ENCODE data around the gene DHRS3. TPM values are rescaled to one million over a fixed set of nuclear protein-coding genes. Genes with fewer than 3 reads are reported as not detected.

The DHRS3 gene
- total RNA-seq, 1 experiment from 2014 or later, result 54.5 TPM

DNA sequence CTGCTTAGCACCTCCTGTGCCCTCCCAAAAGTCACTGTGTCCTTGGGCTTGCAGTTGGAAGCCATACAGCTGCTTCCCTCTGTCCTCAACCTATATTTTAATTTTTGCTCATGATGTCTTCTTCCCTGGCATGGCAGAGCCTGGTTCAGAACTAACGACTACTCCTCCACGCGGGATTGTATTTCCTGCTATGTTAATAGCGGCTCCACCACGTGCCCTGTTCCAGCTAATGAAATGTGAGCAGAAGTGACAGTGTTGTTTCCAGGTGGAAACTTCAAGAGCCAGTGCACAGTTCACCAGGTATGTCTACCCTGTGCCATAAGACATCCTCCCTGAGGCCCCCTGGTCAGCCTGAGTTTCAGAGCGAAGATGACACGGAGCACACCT lies 52.1 kb downstream of the DHRS3 start:
- H3K4me2 ChIP-seq (ENCODE audit: insufficient read depth, insufficient read length, low read length), result no peak overlapping the region
- H3K56ac ChIP-seq (ENCODE audit: insufficient read length, low read depth, low read length), result no peak overlapping the region
- H3K4ac ChIP-seq (ENCODE audit: low read depth, low read length), result no peak overlapping the region
- no peaks in the 10 kb centered on the region for H3K79me2 ChIP-seq (ENCODE audit: insufficient read depth, low read length)
- WGBS (ENCODE audit: extremely low coverage, insufficient read length, low lambda C conversion rate), result no CpG with 5 or more reads among the region's 7 CpGs
- no peaks in the 10 kb centered on the region for H3K79me1 ChIP-seq (ENCODE audit: insufficient read depth, low read depth, low read length, poor library complexity, severe bottlenecking)
- H3K18ac ChIP-seq (ENCODE audit: insufficient read length, low read depth, low read length), result no peak overlapping the region
- H3K14ac ChIP-seq (ENCODE audit: insufficient read depth, low read length), result no peak overlapping the region
- no peak overlapping the region for H2BK15ac ChIP-seq (ENCODE audit: low read depth, low read length)
- no peak overlapping the region for H3K27ac Mint-ChIP-seq
- no peak overlapping the region for H2BK5ac ChIP-seq (ENCODE audit: insufficient read length, low read length)
- H4K5ac ChIP-seq (ENCODE audit: insufficient read length, low read depth, low read length), result no peak overlapping the region
- H4K8ac ChIP-seq (replicated peaks; ENCODE audit: insufficient read length, low read depth, low read length), result no peak overlapping the region
- TF ChIP-seq, protein P1, sequence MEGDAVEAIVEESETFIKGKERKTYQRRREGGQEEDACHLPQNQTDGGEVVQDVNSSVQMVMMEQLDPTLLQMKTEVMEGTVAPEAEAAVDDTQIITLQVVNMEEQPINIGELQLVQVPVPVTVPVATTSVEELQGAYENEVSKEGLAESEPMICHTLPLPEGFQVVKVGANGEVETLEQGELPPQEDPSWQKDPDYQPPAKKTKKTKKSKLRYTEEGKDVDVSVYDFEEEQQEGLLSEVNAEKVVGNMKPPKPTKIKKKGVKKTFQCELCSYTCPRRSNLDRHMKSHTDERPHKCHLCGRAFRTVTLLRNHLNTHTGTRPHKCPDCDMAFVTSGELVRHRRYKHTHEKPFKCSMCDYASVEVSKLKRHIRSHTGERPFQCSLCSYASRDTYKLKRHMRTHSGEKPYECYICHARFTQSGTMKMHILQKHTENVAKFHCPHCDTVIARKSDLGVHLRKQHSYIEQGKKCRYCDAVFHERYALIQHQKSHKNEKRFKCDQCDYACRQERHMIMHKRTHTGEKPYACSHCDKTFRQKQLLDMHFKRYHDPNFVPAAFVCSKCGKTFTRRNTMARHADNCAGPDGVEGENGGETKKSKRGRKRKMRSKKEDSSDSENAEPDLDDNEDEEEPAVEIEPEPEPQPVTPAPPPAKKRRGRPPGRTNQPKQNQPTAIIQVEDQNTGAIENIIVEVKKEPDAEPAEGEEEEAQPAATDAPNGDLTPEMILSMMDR (conservative IDR thresholded peaks at IDR 0.05), result no peak
- no peak overlapping the region for H3K9ac ChIP-seq (ENCODE audit: extremely low read depth, insufficient read length, low read length)
- H2BK20ac ChIP-seq (ENCODE audit: low read depth, low read length, poor library complexity, severe bottlenecking), result no peak overlapping the region
- H2BK12ac ChIP-seq (ENCODE audit: insufficient read length, low read depth, low read length), result no peak overlapping the region
- H2AK5ac ChIP-seq (ENCODE audit: insufficient read length, low read length), result no peak overlapping the region
- no peaks in the 10 kb centered on the region for H4K20me1 ChIP-seq (ENCODE audit: control insufficient read depth, insufficient read depth, insufficient read length)
- H3K27me3 Mint-ChIP-seq (ENCODE audit: low read depth), result peaks cover 6% of the 10 kb centered on the region; the same call in 1 of the 2 replicates
- H4K91ac ChIP-seq (ENCODE audit: insufficient read length, low read depth, low read length), result no peak overlapping the region
- H3K27ac ChIP-seq (ENCODE audit: insufficient read length, low read depth, low read length), result no peak overlapping the region
- H3K36me3 Mint-ChIP-seq (ENCODE audit: insufficient read depth in 1 of 3, low read depth in 3 of 3), result peaks cover 11 to 51% (median 42%) of the 10 kb centered on the region in 3 experiments; a peak in 6 of 7 replicates
- H2BK120ac ChIP-seq (ENCODE audit: low read depth, low read length, poor library complexity, severe bottlenecking), result no peak overlapping the region
- H3K23me2 ChIP-seq (ENCODE audit: insufficient read length, low read depth, low read length, poor library complexity, severe bottlenecking), result no peaks in the 10 kb centered on the region
- no peak for DNase-seq
- no peaks in the 10 kb centered on the region for H3K9me3 ChIP-seq (ENCODE audit: control insufficient read depth, low read depth, low read length)
- no peak overlapping the region for H3K4me3 Mint-ChIP-seq
- no peak overlapping the region for H3K23ac ChIP-seq (ENCODE audit: insufficient read length, low read depth, low read length)
- H3K9me3 Mint-ChIP-seq, result peaks cover 20 to 24% of the 10 kb centered on the region in 2 experiments
- no peaks in the 10 kb centered on the region for H3K27me3 ChIP-seq (ENCODE audit: insufficient read depth, low read length)
- H3K4me1 Mint-ChIP-seq, result no peaks in the 10 kb centered on the region
- H3T11ph ChIP-seq (ENCODE audit: low read length), result no peak overlapping the region
- no peaks in the 10 kb centered on the region for H3K4me1 ChIP-seq (ENCODE audit: insufficient read depth, low read length)
- no peak overlapping the region for H2AFZ ChIP-seq (ENCODE audit: low read length)

Data from H9 (cell line).